Measurements from ENCODE around the gene NUCB2.

NUCB2 gene

DNA sequence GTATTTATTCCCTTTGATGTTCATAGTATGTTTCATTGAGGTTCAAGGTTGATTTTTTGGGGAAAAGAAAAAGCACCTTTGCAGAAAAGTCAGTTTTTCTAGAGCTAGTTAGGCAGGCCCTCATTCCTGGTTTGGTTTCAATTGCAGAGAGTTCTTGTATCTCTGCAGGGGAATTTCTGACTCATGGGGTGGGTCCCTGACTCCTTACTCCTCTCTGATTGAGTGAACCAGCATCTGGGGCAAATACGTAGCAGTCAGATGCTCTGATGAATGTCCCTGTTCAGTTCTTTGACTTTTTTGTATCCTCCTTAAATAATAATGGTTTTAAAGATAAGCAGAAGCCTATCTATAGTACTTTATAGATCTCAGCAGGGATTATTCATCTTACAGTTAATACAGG lies 67.4 kb downstream of the NUCB2 start:
- DNase-seq = no peak

DNA sequence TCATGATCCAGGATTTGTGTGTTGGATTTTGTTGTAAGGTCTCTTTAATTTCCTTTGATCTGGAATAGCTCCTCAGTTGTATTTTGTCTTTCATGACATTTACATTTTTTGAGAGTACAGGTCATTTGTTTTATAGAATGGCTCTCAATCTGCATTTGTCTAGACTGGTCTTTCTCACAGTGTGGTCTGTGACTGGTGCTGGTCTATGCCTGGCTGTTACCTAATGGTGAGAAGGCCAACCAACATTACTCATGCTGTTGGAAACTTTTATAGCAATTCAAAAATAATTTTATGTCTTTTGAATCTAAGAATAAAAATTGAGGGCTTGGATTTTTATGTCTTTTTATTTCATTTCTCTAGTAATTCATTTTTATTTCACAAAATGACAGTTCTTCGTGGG lies 71.1 kb downstream of the NUCB2 start:
- no peak for DNase-seq

DNA sequence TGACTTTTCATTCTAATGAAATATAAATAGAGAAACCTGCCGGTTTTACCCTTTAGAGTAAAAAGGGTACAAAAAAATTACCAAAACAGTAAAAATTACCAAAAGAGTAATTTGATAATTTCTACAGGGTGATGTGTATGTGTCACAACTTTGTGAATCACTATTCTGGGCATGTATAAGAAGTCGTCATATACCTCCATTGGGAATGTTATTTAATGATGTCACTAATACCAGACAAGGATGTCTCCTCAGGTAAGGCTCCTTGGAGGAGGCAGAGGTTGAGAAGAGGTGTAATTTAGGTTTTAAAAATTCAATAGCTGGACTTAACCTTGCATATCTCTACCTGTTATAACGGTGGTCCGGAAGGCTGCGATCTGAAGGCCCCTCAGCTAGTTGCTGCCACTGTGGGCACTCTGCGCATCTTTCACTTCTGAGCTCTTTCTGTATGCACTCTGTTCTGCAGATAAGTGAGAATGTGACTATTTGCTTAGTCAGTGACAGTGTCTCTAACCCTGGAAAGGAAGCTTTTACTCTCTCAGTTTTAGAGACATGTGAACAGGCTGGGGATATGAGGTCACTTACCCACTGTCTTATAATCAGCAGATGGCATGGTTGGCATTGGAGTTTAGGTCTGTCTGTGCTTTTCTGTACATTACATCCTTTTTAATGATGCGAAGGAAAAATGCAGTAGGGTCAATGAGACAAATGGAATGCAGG lies 74.1 kb downstream of the NUCB2 start:
- DNase-seq = no peak

DNA sequence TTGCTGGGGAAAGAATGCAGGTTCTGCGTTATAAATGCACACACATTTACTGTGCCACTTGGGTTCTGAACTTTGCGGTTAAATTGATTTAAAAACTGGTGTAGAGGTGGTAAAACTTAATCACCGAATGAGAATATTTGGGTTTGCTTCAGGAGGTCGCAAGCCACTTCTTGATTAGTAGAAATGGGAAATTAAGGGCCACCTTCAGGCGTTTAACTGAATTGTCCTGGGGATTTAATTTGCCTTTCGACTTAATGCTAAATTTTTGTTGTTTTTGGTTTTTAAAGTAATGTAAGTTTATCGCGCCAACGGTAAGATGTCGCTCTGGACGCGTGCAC lies 74.6 kb downstream of the NUCB2 start:
- DNase-seq = no peak

DNA sequence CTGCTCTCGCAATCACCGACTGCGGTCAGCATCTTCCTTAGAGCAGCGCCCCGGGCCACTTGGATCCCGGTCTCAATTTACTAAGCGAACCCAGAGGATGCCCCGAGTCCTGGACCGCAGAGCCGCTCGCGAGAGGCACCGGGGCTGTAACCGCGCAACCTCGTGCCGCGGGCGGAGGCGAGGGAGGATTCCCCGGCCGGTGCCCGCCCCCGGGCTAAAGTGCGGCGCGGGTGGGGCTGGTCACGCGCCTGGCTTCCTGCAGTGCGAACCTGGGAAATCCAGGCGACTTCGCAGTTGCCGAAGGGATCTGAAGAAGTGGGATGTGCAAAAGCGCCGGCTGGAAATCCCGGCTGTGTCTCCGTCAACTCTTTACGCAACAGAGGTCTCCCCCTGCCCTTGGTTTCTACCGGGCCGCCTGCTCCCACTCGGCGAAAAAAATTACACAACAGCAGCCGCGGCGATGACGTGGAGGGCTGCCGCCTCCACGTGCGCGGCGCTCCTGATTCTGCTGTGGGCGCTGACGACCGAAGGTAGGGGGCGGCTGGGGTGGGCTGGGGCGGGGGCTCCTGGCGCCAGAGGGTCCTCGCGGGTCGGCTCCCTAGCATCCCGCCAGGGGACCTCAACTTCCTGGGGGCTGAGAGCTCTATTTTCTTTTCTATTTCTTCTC lies 75.1 kb downstream of the NUCB2 start, which contains the start of gene NCR3LG1:
NCR3LG1 (plus strand) TSS at position 291 of the 667 bp plus-strand sequence; CDS start at position 461, 170 bp downstream.
- DNase-seq = peak; percentile 13 to 58

DNA sequence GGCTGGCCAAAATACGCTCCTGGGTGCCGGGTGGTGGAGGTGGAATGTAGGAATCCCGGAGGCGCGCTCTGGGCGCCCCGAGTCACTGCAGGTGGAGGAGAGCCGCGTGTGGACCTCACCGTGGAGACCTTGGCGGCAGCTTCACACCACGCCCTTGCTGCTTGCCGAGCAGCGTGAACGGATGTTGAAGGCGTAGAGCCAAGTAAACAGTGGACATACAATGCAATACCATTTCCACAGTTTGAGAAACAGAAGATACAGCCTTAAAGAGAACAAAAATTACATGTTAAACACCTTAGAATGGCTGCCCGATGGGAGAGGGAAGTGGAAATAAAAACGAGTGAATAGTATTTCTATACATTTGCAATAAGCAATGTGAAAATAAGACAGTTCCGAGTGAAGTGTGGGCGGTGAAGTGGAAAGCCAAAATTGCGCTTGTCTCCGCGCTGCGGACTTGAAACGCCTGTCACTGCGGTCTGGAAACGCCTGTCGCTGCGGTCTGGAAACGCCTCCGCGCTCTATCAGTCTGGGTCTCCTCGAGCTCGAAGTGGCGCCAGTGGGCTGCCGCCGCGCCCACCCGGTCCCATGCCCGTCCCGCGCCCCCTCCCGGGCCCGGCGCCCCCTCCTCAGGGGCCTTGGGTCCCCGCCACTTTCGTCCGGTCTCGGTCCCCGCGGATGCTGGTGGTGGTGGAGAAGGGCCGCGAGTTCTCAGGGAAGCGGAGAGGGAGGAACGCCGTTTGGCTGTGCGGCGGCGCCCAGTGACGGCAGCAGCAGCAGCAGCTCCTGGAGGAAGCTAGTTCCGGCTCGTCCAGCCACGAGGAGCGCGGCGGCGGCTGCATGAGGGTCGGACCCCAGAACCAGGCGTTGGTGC lies 76.6 kb downstream of the NUCB2 start:
- DNase-seq = peak in 1 of 2 donors; percentile 72

DNA sequence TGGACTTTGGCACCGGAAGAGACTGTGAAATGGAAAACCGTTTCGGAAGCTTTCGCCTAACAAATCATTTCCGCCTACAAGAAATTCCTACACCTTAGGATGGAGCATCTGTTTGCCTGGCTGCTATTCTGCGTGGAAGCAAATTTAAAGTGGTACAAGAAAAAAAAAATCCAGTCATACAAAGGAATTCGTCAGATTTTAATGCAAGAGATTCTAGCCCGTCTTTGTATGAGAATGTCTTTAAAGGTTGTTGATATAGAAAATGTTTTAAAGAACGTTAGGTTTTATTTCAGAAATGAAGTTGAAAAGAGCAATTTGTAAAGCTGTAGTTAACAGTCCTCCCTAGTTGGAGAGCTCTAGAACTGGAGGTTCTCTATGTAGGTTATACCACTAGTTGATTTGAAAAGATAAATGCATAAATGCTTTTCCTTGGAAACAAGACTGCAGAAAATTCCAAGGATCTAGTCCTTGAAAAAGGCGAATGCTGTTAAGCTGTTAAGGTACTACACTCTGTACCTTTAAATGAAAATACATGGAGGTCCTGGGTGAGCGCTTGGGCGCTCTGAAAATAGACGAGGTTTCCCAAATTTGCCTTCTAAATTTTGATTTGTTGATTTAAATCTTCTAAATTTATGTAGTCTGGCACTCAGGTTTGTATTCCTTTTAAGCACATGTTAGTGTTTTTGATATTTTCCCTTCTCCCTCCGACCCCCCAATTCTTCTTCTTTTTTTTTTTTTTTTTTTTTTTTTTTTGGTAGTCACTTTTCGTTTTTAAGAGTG lies 77.5 kb downstream of the NUCB2 start:
- DNase-seq = no peak

DNA sequence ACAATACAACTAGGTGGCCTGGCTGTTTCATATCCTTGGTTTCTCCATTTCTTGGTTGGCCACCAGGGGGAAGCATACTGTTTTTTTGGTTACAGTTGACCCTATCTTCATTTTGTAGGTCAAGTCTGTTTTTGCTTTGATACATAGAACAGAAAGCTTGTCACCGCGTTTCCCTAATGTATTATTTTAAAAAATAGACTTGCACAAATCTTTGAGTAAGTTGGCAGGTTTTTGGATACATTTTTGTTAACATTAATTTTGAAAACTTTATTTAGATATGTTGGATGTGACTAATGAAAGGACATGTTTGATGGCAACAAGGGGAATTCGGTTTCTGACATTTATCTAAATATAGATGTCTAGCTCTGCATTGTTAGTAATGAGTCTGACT lies 78.1 kb downstream of the NUCB2 start:
- DNase-seq = peak in 1 of 2 donors; percentile 38

DNA sequence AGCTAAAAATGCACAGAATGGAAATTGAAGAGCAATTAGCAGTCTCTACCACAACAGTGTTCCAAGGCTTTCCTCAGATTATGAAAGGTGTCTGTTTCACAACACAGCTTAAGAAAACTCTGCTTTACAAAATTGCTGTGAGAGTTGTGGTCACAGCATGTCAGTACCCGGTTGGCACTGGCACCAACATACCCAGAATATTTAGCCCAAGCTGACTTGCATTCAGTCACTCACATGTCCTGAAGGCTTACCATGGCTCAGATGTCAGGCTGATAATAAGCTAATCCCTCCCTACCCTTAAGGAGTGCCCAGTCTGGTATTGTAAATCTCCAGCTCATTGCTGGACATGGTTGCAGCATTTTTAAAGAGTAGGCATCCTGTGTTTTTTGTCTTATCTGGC lies 90.0 kb downstream of the NUCB2 start:
- DNase-seq = no peak

DNA sequence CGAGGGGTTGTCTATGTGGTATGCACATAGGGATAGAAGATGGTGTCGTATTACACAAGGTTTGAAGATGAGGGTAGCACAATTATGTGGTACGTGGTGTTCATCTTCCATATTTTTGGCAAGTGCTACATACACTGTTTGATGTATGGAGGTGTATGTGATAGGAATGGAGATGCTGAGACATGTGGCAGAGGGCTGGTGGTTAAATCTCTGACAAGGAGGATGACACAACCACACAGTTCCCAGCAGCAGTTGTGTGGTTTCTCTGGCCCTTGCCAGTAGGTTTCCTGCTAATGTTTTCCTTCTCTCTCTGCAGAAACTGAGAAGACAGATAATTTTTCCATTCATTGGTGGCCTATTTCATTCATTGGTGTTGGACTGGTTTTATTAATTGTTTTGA lies 92.0 kb downstream of the NUCB2 start:
- DNase-seq = no peak

DNA sequence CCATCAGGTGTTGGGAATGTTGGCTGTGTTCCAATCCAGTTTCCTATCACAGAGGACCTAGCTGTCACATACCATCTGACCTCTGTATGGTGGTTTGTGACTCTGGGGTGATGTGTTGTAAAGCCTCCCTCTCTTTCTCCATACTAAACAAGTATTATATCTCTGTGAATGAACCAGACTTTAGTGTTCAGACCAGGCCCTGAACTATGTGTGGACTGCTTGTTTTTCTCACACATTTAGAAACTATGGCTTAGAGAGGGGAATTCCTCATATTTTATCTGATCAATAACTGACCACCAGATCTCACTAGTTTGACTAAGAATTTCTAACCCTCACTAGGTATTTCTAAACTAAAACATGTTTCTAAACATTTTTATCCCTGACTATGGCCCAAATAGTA lies 92.6 kb downstream of the NUCB2 start:
- no peak for DNase-seq

DNA sequence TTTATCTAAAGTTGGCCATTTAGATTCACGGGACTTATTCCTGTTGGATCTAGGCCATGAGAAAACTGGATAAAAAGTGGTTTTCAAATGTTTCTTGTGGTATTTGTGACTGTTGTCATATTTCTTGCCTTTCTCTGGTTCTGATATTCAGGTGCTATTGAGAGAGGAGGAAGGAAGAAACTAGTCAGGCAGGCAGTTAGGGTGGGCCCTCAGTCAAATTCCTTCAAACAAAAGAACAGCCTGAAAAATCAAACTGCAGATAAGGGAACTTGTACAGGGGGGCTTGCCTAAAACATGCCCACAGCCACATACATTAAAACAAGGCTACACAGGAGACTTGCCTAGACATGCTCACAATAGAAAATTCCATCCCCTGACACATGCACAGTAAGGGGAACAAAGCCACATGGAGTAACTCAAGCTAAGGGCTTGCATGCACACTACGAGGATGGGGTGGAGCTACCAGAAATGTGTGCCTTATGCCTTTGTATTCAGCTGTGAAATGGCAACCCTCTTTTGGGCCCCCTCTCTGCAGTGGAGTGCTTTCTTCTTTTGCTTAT lies 93.2 kb downstream of the NUCB2 start:
- DNase-seq = no peak

DNA sequence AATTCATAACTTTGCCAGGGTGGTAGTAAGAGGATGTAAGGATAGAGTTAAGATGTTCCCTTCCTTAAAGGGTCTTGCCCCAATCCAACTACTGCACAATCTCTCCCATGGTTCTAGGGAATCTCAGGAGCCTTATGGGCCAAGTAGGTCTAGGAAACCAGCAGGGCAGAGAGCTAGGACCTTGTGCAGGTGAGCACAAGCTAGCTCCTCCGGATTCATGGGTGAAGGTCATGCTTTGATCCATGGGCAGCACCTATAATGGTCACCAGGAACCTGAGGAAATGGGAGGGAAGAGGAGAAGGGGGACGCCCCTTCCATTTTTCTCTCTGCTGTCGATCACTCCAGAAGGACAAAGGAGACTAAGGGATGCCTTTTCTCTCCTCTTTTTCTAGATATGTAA lies 95.1 kb downstream of the NUCB2 start:
- DNase-seq = no peak

DNA sequence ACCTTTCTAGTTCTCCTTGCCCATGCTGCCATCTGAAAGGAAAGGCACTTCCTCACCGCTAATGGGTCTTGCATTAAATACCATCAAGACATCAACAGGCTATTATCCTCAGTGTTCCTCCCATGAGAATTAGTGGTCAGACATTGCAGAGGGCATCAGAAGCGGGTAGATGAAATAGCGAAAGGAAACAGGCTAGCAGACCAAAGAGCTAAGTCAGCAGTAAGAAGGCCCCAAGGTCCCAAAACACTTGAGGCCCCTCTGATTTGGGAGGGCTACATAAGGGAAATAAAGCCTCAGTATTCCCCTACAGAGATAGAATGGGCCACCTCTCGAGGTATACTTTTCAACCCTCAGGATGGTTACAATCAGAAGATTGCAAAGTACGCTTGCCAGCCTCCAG lies 99.0 kb downstream of the NUCB2 start:
- DNase-seq = no peak

DNA sequence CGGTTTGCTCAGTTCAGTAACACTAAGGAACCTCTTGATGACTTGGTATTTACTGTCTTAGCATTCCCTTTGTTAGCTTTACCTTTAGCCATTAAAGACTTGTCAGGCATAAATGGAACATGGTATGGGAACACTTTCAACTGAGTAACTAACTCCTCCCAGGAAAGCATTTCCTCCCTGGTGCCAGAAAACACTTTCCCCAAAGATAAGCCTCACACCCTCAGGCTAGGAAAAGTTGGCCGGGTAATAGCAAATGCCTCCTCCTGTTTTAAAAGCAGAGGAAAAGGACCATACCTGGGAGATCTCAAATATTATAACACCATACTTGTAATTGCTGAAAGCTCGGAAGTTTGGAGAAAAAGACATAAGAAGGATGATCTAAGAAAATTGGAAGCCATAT lies 100.0 kb downstream of the NUCB2 start:
- DNase-seq = no peak

DNA sequence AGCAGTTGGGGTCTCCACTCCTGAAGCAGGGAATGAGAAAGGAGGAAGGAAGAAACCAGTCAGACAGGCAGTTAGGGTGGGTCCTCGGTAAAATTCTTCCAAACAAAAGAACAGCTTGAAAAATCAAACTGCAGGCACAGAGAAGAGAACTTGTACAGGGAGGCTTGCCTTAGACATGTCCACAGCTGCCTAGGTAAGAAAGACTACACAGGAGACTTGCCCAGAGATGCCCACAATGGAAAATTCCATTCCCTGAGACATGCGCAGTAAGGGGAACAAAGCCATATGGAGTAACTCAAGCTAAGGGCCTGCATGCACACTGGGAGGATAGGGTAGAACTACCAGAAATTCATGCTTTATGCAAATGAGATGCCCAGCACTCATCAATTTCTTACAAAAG lies 102.1 kb downstream of the NUCB2 start:
- DNase-seq = no peak

DNA sequence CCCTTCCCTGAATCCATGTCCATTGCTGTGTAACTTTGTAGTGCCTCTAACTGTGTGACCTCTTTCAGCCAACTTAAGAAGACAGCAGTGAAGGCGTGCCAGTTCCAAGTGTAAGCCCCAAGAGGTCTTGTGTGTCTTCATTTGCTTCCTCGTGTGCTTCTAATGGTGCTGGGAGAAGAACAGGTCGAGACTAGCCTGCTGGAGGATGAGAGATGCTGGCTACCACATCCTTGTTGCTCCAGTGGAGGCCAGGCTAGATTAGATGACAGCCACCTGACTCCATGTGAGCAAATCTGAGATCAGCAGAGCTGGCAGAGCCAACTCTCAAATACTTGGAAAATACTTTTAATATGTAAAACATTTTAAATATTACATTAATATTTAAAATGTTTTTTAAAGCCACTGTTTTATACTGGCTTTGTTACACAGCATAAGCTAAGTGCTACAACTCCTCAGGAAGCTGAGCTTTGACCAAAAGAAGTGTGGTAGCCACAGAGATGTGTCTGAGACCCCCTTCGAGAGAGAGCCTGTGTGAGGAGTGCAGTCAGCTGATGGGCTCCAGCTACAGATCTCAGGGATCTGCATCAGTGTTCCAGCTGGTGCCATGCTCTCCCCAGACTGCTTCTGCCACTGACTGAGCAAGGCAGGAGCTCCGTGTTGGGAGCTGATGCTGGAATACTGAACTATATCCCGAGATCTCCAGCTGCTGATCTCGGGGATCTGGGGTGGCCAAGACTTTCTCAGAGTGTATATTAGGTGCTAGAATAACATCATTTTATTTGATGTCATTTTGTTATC lies 103.0 kb downstream of the NUCB2 start:
- no peak for DNase-seq

DNA sequence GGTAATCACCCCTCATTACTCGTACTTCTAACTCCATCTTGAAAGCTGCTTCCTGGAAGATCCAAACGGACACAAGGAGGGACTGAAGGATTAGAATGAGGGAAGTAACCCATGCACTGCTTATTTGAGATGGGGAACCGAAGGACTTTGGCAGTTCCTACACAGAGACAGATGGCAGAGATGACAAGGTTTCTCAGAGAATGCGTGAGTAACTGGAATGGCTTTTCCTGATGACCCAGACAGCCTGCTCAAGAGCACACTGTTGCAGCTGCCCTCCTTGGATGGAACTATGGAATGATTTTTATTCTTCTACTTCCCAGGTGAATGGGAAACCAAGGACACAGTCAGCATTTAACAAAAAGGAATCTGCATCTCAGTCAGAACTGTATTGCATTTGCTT lies 104.6 kb downstream of the NUCB2 start:
- DNase-seq = no peak

Measured in bone marrow (tissue), 2 donors.